Adrenal gland (tissue), 5 donors: ENCODE data around the gene DIP2A.

Source experiments
- CTCF ChIP-seq, 6 experiments: fragments of 450-650 bp in 4 of 6; fragments of 200-600 bp in 2 of 6; sonication (generic) in 1 of 6; IDR thresholded peaks; 1 replicate in 5 of 6; 2 replicates in 1 of 6; pipeline versions ENCODE4 v1.5.1 to v1.8.0; 2016 to 2021; ENCODE audit warnings: antibody characterized with exemption in 6 of 6, mild to moderate bottlenecking in 2 of 6, moderate library complexity in 1 of 6
- POLR2A ChIP-seq, 2 donors: fragments of 450-650 bp; IDR thresholded peaks; one replicate each; pipeline ENCODE4 v1.6.1; 2017; ENCODE audit warnings: antibody characterized with exemption in 2 of 2, mild to moderate bottlenecking in 2 of 2, moderate library complexity in 1 of 2
- donor health status: DM: no; HTN: no; CAD: no.

GRCh38 chr21:46546799-46547198, 88.1 kb downstream of the DIP2A start:
- TF ChIP-seq CTCF (IDR thresholded peaks at IDR 0.05) (no peak), POLR2A (IDR thresholded peaks at IDR 0.05) (no peak)
